Adipose tissue (tissue), 3 donors: ENCODE results near the gene PMS2. TPM values are rescaled to one million over a fixed set of nuclear protein-coding genes. Genes with fewer than 3 reads are reported as not detected.
"Not testable (repeated sequence)": the region's sequence is repeated elsewhere in the genome, so short reads cannot be mapped to it uniquely, and the experiment has no call there.

Experiments
- H3K27ac ChIP-seq: one replicate; pipeline ENCODE4 v1.5.1; 2013; ENCODE audit warnings: low read depth, low read length
- WGBS, 3 donors: extraction: QIAGEN DNeasy Blood & Tissue Kit; methylation state at CpG; one replicate each; pipeline ENCODE4 v1.1.7; 2013; 5-methylcytosine and 5-hydroxymethylcytosine counted together
- polyA plus RNA-seq, 3 donors: library from polyadenylated mRNA; stranded (reverse); fragments of 200-250 nt; gene quantifications; one replicate each; pipeline ENCODE4 v1.2.3, GENCODE V29; 2013
- donor health status: healthy with polysubstance abuse.
- donor health status: Bipolar disorder and iron deficiency.
- donor health status: healthy.

The PMS2 gene
- 1 to 10 TPM; 3.2 to 5.4 (median 3.3) TPM for polyA plus RNA-seq

GRCh38 chr7:6008668-6009611 lies at the start of gene PMS2, which contains the start of gene AIMP2:
TSS of gene PMS2 (minus strand) at chr7:6009049. CDS start at chr7:6009019, 30 bp downstream.
TSS of gene AIMP2 (plus strand) at chr7:6009272. CDS start at chr7:6009364, 92 bp downstream.
- WGBS, 3 donors = 0% methylated on average over 80 to 84 of the region's 84 CpGs
- H3K27ac ChIP-seq = peak within 1 kb of the TSS; percentile 80

- no peak overlapping the region for H3K27ac ChIP-seq
- WGBS, 3 donors = 45 to 78% (median 76%) methylated on average over 14 of the region's 14 CpGs
These were observed 48.7 kb upstream of the PMS2 start for GRCh38 chr7:6057316-6058129.

- 41 to 65% (median 56%) methylated on average over 1 of the region's 1 CpG for WGBS, 3 donors
These were observed 47.8 kb upstream of the PMS2 start for GRCh38 chr7:6056616-6057015.

GRCh38 chr7:6051185-6051584 lies 42.3 kb upstream of the PMS2 start:
- H3K27ac ChIP-seq = not testable (repeated sequence)

More at GRCh38 chr7:6056616-6057015, 47.8 kb upstream of the PMS2 start:
- no peak overlapping the region for H3K27ac ChIP-seq

GRCh38 chr7:6049780-6050179 lies 40.9 kb upstream of the PMS2 start:
- no peak overlapping the region for H3K27ac ChIP-seq
- 77 to 82% (median 81%) methylated on average over 4 of the region's 4 CpGs for WGBS, 3 donors

More at GRCh38 chr7:6051185-6051584, 42.3 kb upstream of the PMS2 start:
- 82 to 95% (median 95%) methylated on average over 9 of the region's 9 CpGs for WGBS, 3 donors

GRCh38 chr7:6035686-6036085 lies 26.8 kb upstream of the PMS2 start:
- no peak overlapping the region for H3K27ac ChIP-seq
- WGBS, 3 donors = 92 to 93% (median 93%) methylated on average over 13 of the region's 13 CpGs

GRCh38 chr7:6035165-6035564 lies 26.3 kb upstream of the PMS2 start:
- no peak overlapping the region for H3K27ac ChIP-seq
- WGBS, 3 donors = 89 to 94% (median 91%) methylated on average over 10 of the region's 10 CpGs

- H3K27ac ChIP-seq = no peak overlapping the region
- 88 to 92% (median 91%) methylated on average over 7 of the region's 7 CpGs for WGBS, 3 donors
These were observed 23.8 kb upstream of the PMS2 start for GRCh38 chr7:6032641-6033040.

GRCh38 chr7:6032167-6032566 lies 23.3 kb upstream of the PMS2 start:
- no peak overlapping the region for H3K27ac ChIP-seq
- 50 to 80% (median 76%) methylated on average over 5 of the region's 5 CpGs for WGBS, 3 donors

- WGBS, 3 donors = 88 to 90% (median 90%) methylated on average over 3 of the region's 3 CpGs
- no peak overlapping the region for H3K27ac ChIP-seq
These were observed 22.7 kb upstream of the PMS2 start for GRCh38 chr7:6031567-6031966.

GRCh38 chr7:6030988-6031387 lies 22.1 kb upstream of the PMS2 start, which contains the start of gene ANKRD61:
TSS of gene ANKRD61 (plus strand) at chr7:6031376. CDS start at chr7:6031376, 0 bp downstream.
- 79 to 87% (median 84%) methylated on average over 2 of the region's 2 CpGs for WGBS, 3 donors
- no peak within 1 kb of the TSS for H3K27ac ChIP-seq

GRCh38 chr7:6028563-6028962 lies 19.7 kb upstream of the PMS2 start:
- 80 to 93% (median 92%) methylated on average over 5 of the region's 5 CpGs for WGBS, 3 donors
- no peak overlapping the region for H3K27ac ChIP-seq

- H3K27ac ChIP-seq = no peak overlapping the region
- 84 to 94% (median 88%) methylated on average over 1 of the region's 1 CpG for WGBS, 3 donors
These were observed 19.0 kb upstream of the PMS2 start for GRCh38 chr7:6027806-6028365.

GRCh38 chr7:6026820-6027311 lies 18.0 kb upstream of the PMS2 start:
- 56 to 86% (median 58%) methylated on average over 12 of the region's 12 CpGs for WGBS, 3 donors
- H3K27ac ChIP-seq = no peak overlapping the region

- H3K27ac ChIP-seq = no peak overlapping the region
- 63 to 85% (median 64%) methylated on average over 22 of the region's 22 CpGs for WGBS, 3 donors
These were observed 17.4 kb upstream of the PMS2 start for GRCh38 chr7:6026011-6026819.

GRCh38 chr7:6023974-6024435 lies 15.2 kb upstream of the PMS2 start:
- no peak overlapping the region for H3K27ac ChIP-seq
- WGBS, 3 donors = 79 to 93% (median 83%) methylated on average over 7 of the region's 7 CpGs

- no peak overlapping the region for H3K27ac ChIP-seq
- 90 to 94% (median 92%) methylated on average over 3 of the region's 3 CpGs for WGBS, 3 donors
These were observed 13.9 kb upstream of the PMS2 start for GRCh38 chr7:6022707-6023106.
